Keratinocyte (primary cell): Measurements from ENCODE around the gene MPPED1. TPM values are rescaled to one million over a fixed set of nuclear protein-coding genes. Genes with fewer than 3 reads are reported as not detected.

Experiments used
- DNase-seq: peaks from one replicate; pipeline ENCODE4 v3.0.0-alpha.2; 2011; ENCODE audit warnings: low read depth, missing footprints, low spot score
- FAIRE-seq: peaks from 2 replicates; lab custom pipeline; 2011; peaks lifted over from hg19 to GRCh38; lab: Jason Lieb, UNC
- H2AFZ ChIP-seq: 2 replicates; pipeline ENCODE4 v1.6.0; 2012; ENCODE audit warnings: low read length, control low read depth, inconsistent platforms; ENCODE audit not compliant: control insufficient read depth
- H3K27ac ChIP-seq: 2 replicates; pipeline ENCODE4 v1.5.1; 2011; ENCODE audit warnings: low read length; ENCODE audit not compliant: control insufficient read depth, insufficient read depth
- H3K27me3 ChIP-seq: 3 replicates; pipeline ENCODE4 v1.6.0; 2011; ENCODE audit warnings: low read length; ENCODE audit not compliant: control insufficient read depth, insufficient read depth; ENCODE audit errors: extremely low read depth
- H3K36me3 ChIP-seq, 2 experiments: 2 replicates in 1 of 2; 3 replicates in 1 of 2; pipeline ENCODE4 v1.5.1; 2011; ENCODE audit warnings: low read length in 2 of 2, mild to moderate bottlenecking in 1 of 2; ENCODE audit not compliant: control insufficient read depth in 2 of 2, insufficient read depth in 2 of 2; ENCODE audit errors: extremely low read depth in 1 of 2
- H3K4me1 ChIP-seq: 3 replicates; pipeline ENCODE4 v1.5.1; 2011; ENCODE audit warnings: low read length; ENCODE audit not compliant: control insufficient read depth, insufficient read depth; ENCODE audit errors: extremely low read depth
- H3K4me2 ChIP-seq: 3 replicates; pipeline ENCODE4 v1.6.0; 2011; ENCODE audit warnings: low read depth, low read length; ENCODE audit not compliant: control insufficient read depth, insufficient read depth; ENCODE audit errors: extremely low read depth
- H3K4me3 ChIP-seq, 3 experiments: fragments of 200-600 bp in 1 of 3; sonication (generic) in 1 of 3; 2 replicates in 2 of 3; 3 replicates in 1 of 3; pipeline ENCODE4 v1.5.1; 2011 to 2016; ENCODE audit warnings: low read length in 3 of 3, mild to moderate bottlenecking in 3 of 3, control low read depth in 2 of 3, inconsistent platforms in 1 of 3, low read depth in 1 of 3, mixed read lengths in 1 of 3, mixed run types in 1 of 3, moderate library complexity in 1 of 3; ENCODE audit not compliant: control insufficient read depth in 2 of 3, insufficient read depth in 2 of 3; ENCODE audit errors: extremely low read depth in 1 of 3
- H3K79me2 ChIP-seq: 2 replicates; pipeline ENCODE4 v1.6.0; 2012; ENCODE audit warnings: low read length; ENCODE audit not compliant: control insufficient read depth, insufficient read depth
- H3K9ac ChIP-seq: 3 replicates; pipeline ENCODE4 v1.6.0; 2011; ENCODE audit warnings: low read length; ENCODE audit not compliant: control insufficient read depth, insufficient read depth; ENCODE audit errors: extremely low read depth
- H3K9me1 ChIP-seq: 3 replicates; pipeline ENCODE4 v1.6.0; 2011; ENCODE audit warnings: low read length; ENCODE audit not compliant: control insufficient read depth, insufficient read depth; ENCODE audit errors: extremely low read depth
- H3K9me3 ChIP-seq: 2 replicates; pipeline ENCODE4 v1.5.1; 2012; ENCODE audit warnings: low read depth, low read length; ENCODE audit not compliant: control insufficient read depth
- H4K20me1 ChIP-seq: 3 replicates; pipeline ENCODE4 v1.6.0; 2011; ENCODE audit warnings: low read length; ENCODE audit not compliant: control insufficient read depth, insufficient read depth; ENCODE audit errors: extremely low read depth
- EZH2 ChIP-seq: IDR thresholded peaks from one replicate; pipeline ENCODE4 v1.6.1; 2012; ENCODE audit warnings: inconsistent platforms, mild to moderate bottlenecking, low read length, moderate library complexity
- dilution Hi-C: fragments of 300-500 bp; cut with MboI; formaldehyde crosslinking; loops from one replicate; pipeline ENCODE4 v1.7.0; 2020; ENCODE audit warnings: low sequenced_read_pairs; ENCODE audit not compliant: extremely low pct_ligation_motif_present
- polyA plus RNA-seq, 5 experiments: library from polyadenylated mRNA; depleted of rRNA in 3 of 5; stranded (reverse) in 3 of 5; stranded (forward) in 1 of 5; unstranded in 1 of 5; fragments of >200 nt; gene quantifications; 1 replicate in 1 of 5; 2 replicates in 3 of 5; 3 replicates in 1 of 5; pipeline versions ENCODE4 v1.2.1 to v1.2.3, GENCODE V29; 2011 to 2012; ENCODE audit warnings: missing spikeins in 2 of 5, low read depth in 1 of 5, low replicate concordance in 1 of 5
- TF ChIP-seq, protein P1 (sequence below), 3 experiments: IDR thresholded peaks in 1 of 3; conservative IDR thresholded peaks in 1 of 3; optimal IDR thresholded peaks in 1 of 3; 2 replicates in 2 of 3; 3 replicates in 1 of 3; pipeline versions ENCODE3 to v1.5.1; 2011; ENCODE audit warnings: low read length in 3 of 3, mild to moderate bottlenecking in 3 of 3, moderate library complexity in 2 of 3, control low read depth in 1 of 3, inconsistent platforms in 1 of 3; ENCODE audit not compliant: insufficient read depth in 2 of 3; ENCODE audit errors: extremely low read depth in 1 of 3

Gene MPPED1
- polyA plus RNA-seq, 1 donor (not counting 4 experiments of a cell fraction or from before 2014, with no cell fraction given) = not detected

DNA sequence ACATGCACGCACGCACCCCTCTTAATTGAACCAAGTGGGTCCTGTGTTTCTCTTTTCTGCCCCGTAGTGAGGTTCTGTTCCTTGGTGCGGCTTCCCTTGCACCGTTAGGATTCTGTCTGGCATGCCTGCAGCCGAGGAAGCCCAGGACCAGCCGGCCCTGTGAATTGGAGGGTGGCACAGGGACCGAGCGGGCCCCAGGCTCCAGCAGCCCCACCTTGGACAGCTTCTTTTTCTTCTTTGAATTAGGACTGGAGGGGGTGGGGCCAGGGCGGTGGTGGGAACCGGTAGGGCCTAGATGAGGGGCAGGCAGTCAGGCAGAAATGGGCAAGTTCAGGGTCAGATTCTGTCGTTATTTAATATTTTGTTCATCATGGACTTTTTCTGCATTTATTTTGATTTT, 94.7 kb downstream of the MPPED1 start:
- Histone ChIP-seq H3K27me3 (no peaks in the 10 kb centered on the region), H3K27ac (no peak overlapping the region), H3K9me1 (no peaks in the 10 kb centered on the region), H4K20me1 (no peaks in the 10 kb centered on the region), H2AFZ (no peak overlapping the region), H3K9ac (no peak overlapping the region), H3K4me2 (no peak overlapping the region), H3K4me3 (no peak overlapping the region), H3K79me2 (no peaks in the 10 kb centered on the region), H3K4me1 (peaks cover 5% of the 10 kb centered on the region), H3K9me3 (no peaks in the 10 kb centered on the region), H3K36me3 (no peaks in the 10 kb centered on the region)
- FAIRE-seq = no peak
- dilution Hi-C loops = no loop called here
- TF ChIP-seq EZH2 = no peak
- TF ChIP-seq, protein P1, sequence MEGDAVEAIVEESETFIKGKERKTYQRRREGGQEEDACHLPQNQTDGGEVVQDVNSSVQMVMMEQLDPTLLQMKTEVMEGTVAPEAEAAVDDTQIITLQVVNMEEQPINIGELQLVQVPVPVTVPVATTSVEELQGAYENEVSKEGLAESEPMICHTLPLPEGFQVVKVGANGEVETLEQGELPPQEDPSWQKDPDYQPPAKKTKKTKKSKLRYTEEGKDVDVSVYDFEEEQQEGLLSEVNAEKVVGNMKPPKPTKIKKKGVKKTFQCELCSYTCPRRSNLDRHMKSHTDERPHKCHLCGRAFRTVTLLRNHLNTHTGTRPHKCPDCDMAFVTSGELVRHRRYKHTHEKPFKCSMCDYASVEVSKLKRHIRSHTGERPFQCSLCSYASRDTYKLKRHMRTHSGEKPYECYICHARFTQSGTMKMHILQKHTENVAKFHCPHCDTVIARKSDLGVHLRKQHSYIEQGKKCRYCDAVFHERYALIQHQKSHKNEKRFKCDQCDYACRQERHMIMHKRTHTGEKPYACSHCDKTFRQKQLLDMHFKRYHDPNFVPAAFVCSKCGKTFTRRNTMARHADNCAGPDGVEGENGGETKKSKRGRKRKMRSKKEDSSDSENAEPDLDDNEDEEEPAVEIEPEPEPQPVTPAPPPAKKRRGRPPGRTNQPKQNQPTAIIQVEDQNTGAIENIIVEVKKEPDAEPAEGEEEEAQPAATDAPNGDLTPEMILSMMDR (optimal IDR thresholded peaks at IDR 0.05 in 1 of 3, IDR thresholded peaks at IDR 0.05 in 1 of 3, conservative IDR thresholded peaks at IDR 0.05 in 1 of 3; ENCODE audit: extremely low read depth in 1 of 3, insufficient read depth in 2 of 3, low read length in 3 of 3) = no peak
- DNase-seq = no peak

DNA sequence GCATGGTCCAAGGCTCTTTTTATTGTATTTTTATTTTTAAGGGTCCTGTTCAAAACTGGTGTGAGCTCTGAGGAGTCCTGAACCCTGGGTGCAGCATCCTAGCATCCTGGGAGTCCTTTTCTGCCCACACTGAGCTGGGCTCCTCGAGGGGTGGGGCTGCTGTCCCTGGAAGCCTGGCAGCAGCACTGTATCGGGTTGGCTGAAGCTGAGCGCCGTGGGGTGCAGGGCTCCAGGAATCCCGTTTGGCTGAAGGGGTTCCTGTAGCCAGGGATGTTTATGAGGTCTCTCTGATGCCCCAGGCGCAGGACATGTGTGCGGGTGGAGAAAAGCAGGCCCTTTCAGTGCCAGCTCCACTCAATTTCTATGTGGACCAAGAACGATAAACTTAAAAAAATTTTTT, 95.4 kb downstream of the MPPED1 start:
- peaks cover 12% of the 10 kb centered on the region for H3K4me1 ChIP-seq
- no peaks in the 10 kb centered on the region for H3K79me2 ChIP-seq
- H2AFZ ChIP-seq = no peak overlapping the region
- no peak overlapping the region for H3K27ac ChIP-seq
- H3K36me3 ChIP-seq = no peaks in the 10 kb centered on the region
- DNase-seq (no peak), FAIRE-seq (no peak)
- H3K9me1 ChIP-seq = no peaks in the 10 kb centered on the region
- no peaks in the 10 kb centered on the region for H4K20me1 ChIP-seq
- H3K4me3 ChIP-seq = no peak overlapping the region
- no peaks in the 10 kb centered on the region for H3K9me3 ChIP-seq
- no peaks in the 10 kb centered on the region for H3K27me3 ChIP-seq
- H3K4me2 ChIP-seq = no peak overlapping the region
- dilution Hi-C loops = no loop called here
- no peak for TF ChIP-seq EZH2
- TF ChIP-seq, protein P1 (optimal IDR thresholded peaks at IDR 0.05 in 1 of 3, IDR thresholded peaks at IDR 0.05 in 1 of 3, conservative IDR thresholded peaks at IDR 0.05 in 1 of 3; ENCODE audit: extremely low read depth in 1 of 3, insufficient read depth in 2 of 3, low read length in 3 of 3) = no peak
- H3K9ac ChIP-seq = no peak overlapping the region
